Activated T-cell treated with anti-CD3 and anti-CD28 coated beads for 1 hour (primary cell): Measurements from ENCODE around the gene NAPG.
"Not testable (repeated sequence)": the region's sequence is repeated elsewhere in the genome, so short reads cannot be mapped to it uniquely, and the experiment has no call there.

Experiments
- DNase-seq: peaks from one replicate; pipeline ENCODE4 v3.0.0-alpha.2; 2020; ENCODE audit warnings: low read depth

The NAPG gene

GRCh38 chr18:10580215-10580614 is 54.4 kb downstream of the NAPG start:
- no peak for DNase-seq

GRCh38 chr18:10585260-10585659 is 59.4 kb downstream of the NAPG start:
- no peak for DNase-seq

- DNase-seq: no peak
Measured at GRCh38 chr18:10588975-10589374, 63.1 kb downstream of the NAPG start.

GRCh38 chr18:10590412-10590811 is 64.6 kb downstream of the NAPG start:
- no peak for DNase-seq

- no peak for DNase-seq
Measured at GRCh38 chr18:10591896-10592295, 66.1 kb downstream of the NAPG start.

GRCh38 chr18:10593366-10594022 is 67.7 kb downstream of the NAPG start:
- not testable (repeated sequence) for DNase-seq

- not testable (repeated sequence) for DNase-seq
Measured at GRCh38 chr18:10595917-10596316, 70.1 kb downstream of the NAPG start.

- not testable (repeated sequence) for DNase-seq
Measured at GRCh38 chr18:10597695-10598094, 71.9 kb downstream of the NAPG start.

- not testable (repeated sequence) for DNase-seq
Measured at GRCh38 chr18:10600701-10601100, 74.9 kb downstream of the NAPG start.
